Stomach (tissue), 9 donors: Measurements from ENCODE around the gene PALLD. TPM values are rescaled to one million over a fixed set of nuclear protein-coding genes. Genes with fewer than 3 reads are reported as not detected.

Source experiments
- DNase-seq, 2 donors: peaks; one replicate each; pipeline versions ENCODE4 v3.0.0 to v3.0.0-alpha.2; 2013 to 2019
- H3K27ac ChIP-seq, 5 donors: fragments of 200-600 bp in 4 of 5; sonication (generic) in 4 of 5; one replicate each; pipeline ENCODE4 v1.5.1; 2013 to 2019; ENCODE audit warnings: mild to moderate bottlenecking in 1 of 5, moderate library complexity in 1 of 5
- H3K27me3 ChIP-seq, 3 donors: fragments of 200-600 bp; sonication (generic); one replicate each; pipeline ENCODE4 v1.5.1; 2017 to 2019; ENCODE audit warnings: mixed run types in 1 of 3
- H3K36me3 ChIP-seq, 4 donors: fragments of 200-600 bp; sonication (generic); 1 replicate in 3 of 4; 2 replicates in 1 of 4; pipeline ENCODE4 v1.5.1; 2016 to 2019
- H3K4me1 ChIP-seq, 4 donors: fragments of 200-600 bp; sonication (generic); one replicate each; pipeline ENCODE4 v1.5.1; 2016 to 2019
- H3K4me3 ChIP-seq, 4 donors: fragments of 200-600 bp; sonication (generic) in 3 of 4; one replicate each; pipeline ENCODE4 v1.5.1; 2016 to 2019; ENCODE audit warnings: mild to moderate bottlenecking in 1 of 4
- H3K9me3 ChIP-seq, 4 donors: fragments of 200-600 bp; sonication (generic); one replicate each; pipeline ENCODE4 v1.5.1; 2016 to 2019
- CTCF ChIP-seq, 7 experiments: fragments of 450-650 bp in 4 of 7; fragments of 200-600 bp in 3 of 7; sonication (generic) in 3 of 7; IDR thresholded peaks; one replicate each; pipeline ENCODE4 v1.5.1; 2016 to 2019; ENCODE audit warnings: antibody characterized with exemption in 7 of 7, control low read depth in 2 of 7, mild to moderate bottlenecking in 1 of 7
- EP300 ChIP-seq: sonication (generic); formaldehyde crosslinking; IDR thresholded peaks from one replicate; pipeline ENCODE4 v1.6.1; 2017; ENCODE audit warnings: antibody characterized with exemption
- POLR2A ChIP-seq, 4 donors: fragments of 450-650 bp; IDR thresholded peaks; one replicate each; pipeline ENCODE4 v1.6.1; 2016; ENCODE audit warnings: antibody characterized with exemption in 4 of 4, control low read depth in 2 of 4, mild to moderate bottlenecking in 1 of 4, moderate library complexity in 1 of 4
- POLR2AphosphoS5 ChIP-seq, 3 donors: sonication (generic); formaldehyde crosslinking; IDR thresholded peaks; one replicate each; pipeline ENCODE4 v1.6.1; 2016; ENCODE audit warnings: antibody characterized with exemption in 3 of 3
- WGBS, 5 donors: extraction: QIAGEN DNeasy Blood & Tissue Kit in 3 of 5; methylation state at CpG; one replicate each; pipeline versions ENCODE4 v1.1.5 to v1.1.7; 2013 to 2018; 5-methylcytosine and 5-hydroxymethylcytosine counted together
- intact Hi-C: fragments of 100-400 bp; cut with DNase I; formaldehyde crosslinking; loops from one replicate; pipeline ENCODE4 v1.15.1; 2023; ENCODE audit warnings: low total_unique reads
- polyA plus RNA-seq, 3 donors: library from polyadenylated mRNA; stranded (reverse); fragments of 200-250 nt; gene quantifications; one replicate each; pipeline ENCODE4 v1.2.3, GENCODE V29; 2013
- total RNA-seq, 5 donors: library from RNA; depleted of rRNA; stranded (reverse); fragments of >200 nt; gene quantifications; one replicate each; pipeline versions ENCODE4 v1.1.0 to v1.2.3, GENCODE V29; 2014 to 2016
- donor health status: healthy with polysubstance abuse.
- donor health status: Bipolar disorder and iron deficiency.
- donor health status: healthy.

Gene PALLD
- total and polyA plus RNA-seq, 8 donors: 75.9 to 984 (median 206) TPM

GRCh38 chr4:168553714-168554370 is 57.0 kb downstream of the PALLD start:
- Histone ChIP-seq H3K9me3 (no peaks in the 10 kb centered on the region), H3K4me1 (peaks cover 0 to 4% (median 0%) of the 10 kb centered on the region in 4 donors), H3K4me3 (no peak overlapping the region), H3K27ac (no peak overlapping the region), H3K36me3 (no peaks in the 10 kb centered on the region), H3K27me3 (no peaks in the 10 kb centered on the region)
- no peak for DNase-seq
- 62 to 85% (median 78%) methylated on average over 8 of the region's 8 CpGs for WGBS, 5 donors
- intact Hi-C loops: no loop called here
- no peak for TF ChIP-seq EP300
- no peak for TF ChIP-seq POLR2AphosphoS5 (IDR thresholded peaks at IDR 0.05)
- no peak for TF ChIP-seq POLR2A (IDR thresholded peaks at IDR 0.05)
- TF ChIP-seq CTCF (IDR thresholded peaks at IDR 0.05): no peak

- intact Hi-C loops: no loop called here
- 84 to 93% (median 87%) methylated on average over 5 of the region's 5 CpGs for WGBS, 5 donors
- H3K4me1 ChIP-seq: peaks cover 4 to 20% (median 9%) of the 10 kb centered on the region in 4 donors
- no peak for DNase-seq
- H3K36me3 ChIP-seq: no peaks in the 10 kb centered on the region
- no peak overlapping the region for H3K27ac ChIP-seq
- no peaks in the 10 kb centered on the region for H3K9me3 ChIP-seq
- no peaks in the 10 kb centered on the region for H3K27me3 ChIP-seq
- TF ChIP-seq POLR2A (IDR thresholded peaks at IDR 0.05) (no peak), CTCF (IDR thresholded peaks at IDR 0.05) (no peak), EP300 (no peak), POLR2AphosphoS5 (IDR thresholded peaks at IDR 0.05) (no peak)
- H3K4me3 ChIP-seq: no peak overlapping the region
These were observed 58.6 kb downstream of the PALLD start for GRCh38 chr4:168555437-168555836.

GRCh38 chr4:168557658-168558057 is 60.8 kb downstream of the PALLD start:
- intact Hi-C loops: no loop called here
- no peak overlapping the region for H3K4me3 ChIP-seq
- 91 to 98% (median 93%) methylated on average over 3 of the region's 3 CpGs for WGBS, 5 donors
- no peaks in the 10 kb centered on the region for H3K36me3 ChIP-seq
- H3K27ac ChIP-seq: no peak overlapping the region
- no peaks in the 10 kb centered on the region for H3K27me3 ChIP-seq
- no peak for TF ChIP-seq CTCF (IDR thresholded peaks at IDR 0.05)
- TF ChIP-seq POLR2AphosphoS5 (IDR thresholded peaks at IDR 0.05): no peak
- TF ChIP-seq EP300: no peak
- TF ChIP-seq POLR2A (IDR thresholded peaks at IDR 0.05): no peak
- H3K9me3 ChIP-seq: no peaks in the 10 kb centered on the region
- H3K4me1 ChIP-seq: peaks cover 4 to 41% (median 23%) of the 10 kb centered on the region in 4 donors
- no peak for DNase-seq

- Histone ChIP-seq H3K27ac (peak overlapping the region in 1 of 5 donors; percentile 56), H3K4me3 (no peak overlapping the region), H3K36me3 (no peaks in the 10 kb centered on the region), H3K4me1 (peaks cover 4 to 41% (median 25%) of the 10 kb centered on the region in 4 donors), H3K9me3 (no peaks in the 10 kb centered on the region), H3K27me3 (no peaks in the 10 kb centered on the region)
- no peak for DNase-seq
- TF ChIP-seq POLR2AphosphoS5 (IDR thresholded peaks at IDR 0.05) (no peak), CTCF (IDR thresholded peaks at IDR 0.05) (no peak), EP300 (no peak), POLR2A (IDR thresholded peaks at IDR 0.05) (no peak)
- intact Hi-C loops: no loop called here
- 51 to 70% (median 57%) methylated on average over 1 of the region's 1 CpG for WGBS, 5 donors
These were observed 61.7 kb downstream of the PALLD start for GRCh38 chr4:168558599-168558998.
